GM19023 (cell line): ENCODE data around the gene C1QTNF9.
"Not testable (repeated sequence)": the region's sequence is repeated elsewhere in the genome, so short reads cannot be mapped to it uniquely, and the experiment has no call there.

Experiments used
- ATAC-seq: cut with Tn5 transposase; IDR thresholded peaks from one replicate; pipeline ENCODE4 v1.9.1; 2021; ENCODE audit warnings: mild to moderate bottlenecking, moderate library complexity; ENCODE audit not compliant: unreplicated experiment

The C1QTNF9 gene

GRCh38 chr13:24359252-24359651, 49.9 kb downstream of the C1QTNF9 start:
- not testable (repeated sequence) for ATAC-seq

GRCh38 chr13:24360106-24360505, 50.7 kb downstream of the C1QTNF9 start:
- no peak for ATAC-seq

GRCh38 chr13:24361113-24361512, 51.7 kb downstream of the C1QTNF9 start:
- ATAC-seq, result no peak

- no peak for ATAC-seq
These were observed 52.5 kb downstream of the C1QTNF9 start for GRCh38 chr13:24361852-24362366.

GRCh38 chr13:24362435-24362952, 53.1 kb downstream of the C1QTNF9 start:
- no peak for ATAC-seq

GRCh38 chr13:24365191-24365590, 55.8 kb downstream of the C1QTNF9 start:
- ATAC-seq, result no peak

GRCh38 chr13:24366315-24366714, 56.9 kb downstream of the C1QTNF9 start:
- ATAC-seq, result not testable (repeated sequence)

- not testable (repeated sequence) for ATAC-seq
These were observed 61.9 kb downstream of the C1QTNF9 start for GRCh38 chr13:24371273-24371672.
